Activated B cell treated with CpG ODN at 0.5 μM for 24 hours (primary cell): Measurements from ENCODE around the gene CCDC182. TPM values are rescaled to one million over a fixed set of nuclear protein-coding genes. Genes with fewer than 3 reads are reported as not detected.

ENCODE experiments used
- ATAC-seq: fragments of 200-7000 bp; cut with Tn5 transposase; one replicate; pipeline ENCODE4 v1.10.0; 2021; ENCODE audit warnings: low read depth, mild to moderate bottlenecking, moderate library complexity
- CTCF ChIA-PET: fragments of 350-600 bp; sonication (Branson Sonifier 250); formaldehyde crosslinking; loops from one replicate; lab custom pipeline; 2021; ENCODE audit warnings: antibody characterized with exemption; lab: Charles Lee
- POLR2A ChIA-PET: fragments of 350-600 bp; sonication (Branson Sonifier 250); formaldehyde crosslinking; loops from one replicate; lab custom pipeline; 2021; ENCODE audit warnings: antibody characterized with exemption; lab: Charles Lee
- DNase-seq: peaks from one replicate; pipeline ENCODE4 v3.0.0; 2022
- H3K27ac Mint-ChIP-seq: one replicate; pipeline ENCODE4 v1.8.0; 2020; ENCODE audit warnings: mixed read lengths
- H3K27me3 Mint-ChIP-seq: one replicate; pipeline ENCODE4 v1.8.0; 2021; ENCODE audit warnings: mixed read lengths
- H3K36me3 Mint-ChIP-seq: one replicate; pipeline ENCODE4 v1.8.0; 2021; ENCODE audit warnings: low read depth, mixed read lengths
- H3K4me1 Mint-ChIP-seq: one replicate; pipeline ENCODE4 v1.8.0; 2021; ENCODE audit warnings: mixed read lengths
- H3K4me3 Mint-ChIP-seq: one replicate; pipeline ENCODE4 v1.8.0; 2020; ENCODE audit warnings: mild to moderate bottlenecking, mixed read lengths
- H3K9me3 Mint-ChIP-seq: one replicate; pipeline ENCODE4 v1.8.0; 2020; ENCODE audit warnings: mixed read lengths
- intact Hi-C: fragments of 100-400 bp; cut with micrococcal nuclease; formaldehyde crosslinking; loops from one replicate; pipeline ENCODE4 v1.15.1; 2024
- total RNA-seq: library from RNA; stranded (reverse); gene quantifications from 2 replicates; pipeline ENCODE4 v1.2.3, GENCODE V29; 2022
- TF ChIP-seq, protein P1 (sequence below): fragments of 200-600 bp; IDR thresholded peaks from one replicate; pipeline ENCODE4 v1.8.0; 2022; ENCODE audit warnings: antibody characterized with exemption, mild to moderate bottlenecking

The CCDC182 gene
- total RNA-seq, 1 donor from 2014 or later, result not detected

DNA sequence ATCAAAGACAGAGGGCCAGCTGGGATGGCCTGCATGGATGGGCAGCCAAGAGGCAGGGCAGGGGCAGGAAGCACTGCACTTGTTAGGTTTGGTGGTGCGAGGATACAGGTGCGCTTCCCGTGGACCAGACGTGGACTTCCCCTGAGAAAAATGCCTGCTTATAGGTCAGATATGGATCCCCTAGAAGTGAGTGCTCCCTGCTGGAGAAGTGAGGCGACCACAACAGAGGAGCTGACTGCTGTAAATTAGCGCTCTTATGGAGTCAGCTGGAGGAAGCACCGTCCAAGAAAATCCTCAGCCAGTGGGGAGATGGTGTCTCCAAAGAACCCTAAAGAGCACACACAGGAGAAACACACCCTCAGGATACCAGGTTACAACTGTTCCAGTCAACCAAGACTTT is 27.7 kb upstream of the CCDC182 start:
- ATAC-seq, result no peak
- TF ChIP-seq, protein P1, sequence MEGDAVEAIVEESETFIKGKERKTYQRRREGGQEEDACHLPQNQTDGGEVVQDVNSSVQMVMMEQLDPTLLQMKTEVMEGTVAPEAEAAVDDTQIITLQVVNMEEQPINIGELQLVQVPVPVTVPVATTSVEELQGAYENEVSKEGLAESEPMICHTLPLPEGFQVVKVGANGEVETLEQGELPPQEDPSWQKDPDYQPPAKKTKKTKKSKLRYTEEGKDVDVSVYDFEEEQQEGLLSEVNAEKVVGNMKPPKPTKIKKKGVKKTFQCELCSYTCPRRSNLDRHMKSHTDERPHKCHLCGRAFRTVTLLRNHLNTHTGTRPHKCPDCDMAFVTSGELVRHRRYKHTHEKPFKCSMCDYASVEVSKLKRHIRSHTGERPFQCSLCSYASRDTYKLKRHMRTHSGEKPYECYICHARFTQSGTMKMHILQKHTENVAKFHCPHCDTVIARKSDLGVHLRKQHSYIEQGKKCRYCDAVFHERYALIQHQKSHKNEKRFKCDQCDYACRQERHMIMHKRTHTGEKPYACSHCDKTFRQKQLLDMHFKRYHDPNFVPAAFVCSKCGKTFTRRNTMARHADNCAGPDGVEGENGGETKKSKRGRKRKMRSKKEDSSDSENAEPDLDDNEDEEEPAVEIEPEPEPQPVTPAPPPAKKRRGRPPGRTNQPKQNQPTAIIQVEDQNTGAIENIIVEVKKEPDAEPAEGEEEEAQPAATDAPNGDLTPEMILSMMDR, result no peak
- no peak for DNase-seq
- ChIA-PET CTCF (no interaction called here), POLR2A (no interaction called here)
- intact Hi-C loops, result no loop called here
- Mint-ChIP-seq H3K9me3 (no peaks in the 10 kb centered on the region), H3K36me3 (no peaks in the 10 kb centered on the region), H3K27me3 (peaks cover 26% of the 10 kb centered on the region), H3K4me3 (no peak overlapping the region), H3K4me1 (no peaks in the 10 kb centered on the region), H3K27ac (no peak overlapping the region)

DNA sequence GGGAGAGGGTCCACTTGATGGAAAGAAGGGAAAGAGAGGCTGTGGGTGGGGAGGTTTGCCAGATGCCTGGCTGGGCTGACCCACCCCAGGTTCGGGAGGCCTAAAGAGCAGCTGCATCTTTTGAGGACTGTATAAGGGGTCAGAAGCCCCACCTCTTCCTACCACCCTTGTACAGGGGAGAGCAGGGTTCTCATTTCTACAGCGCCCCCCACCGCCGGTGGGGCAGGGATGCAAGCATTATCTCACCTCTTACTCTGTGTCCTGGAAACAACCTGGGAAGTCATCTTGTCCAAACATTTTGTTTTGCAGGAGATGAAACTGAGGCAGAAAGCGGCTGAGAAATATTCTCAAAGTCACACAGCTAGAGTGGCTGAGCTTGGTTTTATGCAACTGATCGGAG is 22.5 kb upstream of the CCDC182 start:
- TF ChIP-seq, protein P1, result no peak
- Mint-ChIP-seq H3K4me3 (no peak overlapping the region), H3K9me3 (no peaks in the 10 kb centered on the region), H3K36me3 (no peaks in the 10 kb centered on the region), H3K27ac (no peak overlapping the region), H3K4me1 (no peaks in the 10 kb centered on the region), H3K27me3 (peaks cover 6% of the 10 kb centered on the region)
- intact Hi-C loops, result no loop called here
- CTCF ChIA-PET, result no interaction called here
- ATAC-seq, result no peak
- DNase-seq, result no peak
- POLR2A ChIA-PET, result no interaction called here

DNA sequence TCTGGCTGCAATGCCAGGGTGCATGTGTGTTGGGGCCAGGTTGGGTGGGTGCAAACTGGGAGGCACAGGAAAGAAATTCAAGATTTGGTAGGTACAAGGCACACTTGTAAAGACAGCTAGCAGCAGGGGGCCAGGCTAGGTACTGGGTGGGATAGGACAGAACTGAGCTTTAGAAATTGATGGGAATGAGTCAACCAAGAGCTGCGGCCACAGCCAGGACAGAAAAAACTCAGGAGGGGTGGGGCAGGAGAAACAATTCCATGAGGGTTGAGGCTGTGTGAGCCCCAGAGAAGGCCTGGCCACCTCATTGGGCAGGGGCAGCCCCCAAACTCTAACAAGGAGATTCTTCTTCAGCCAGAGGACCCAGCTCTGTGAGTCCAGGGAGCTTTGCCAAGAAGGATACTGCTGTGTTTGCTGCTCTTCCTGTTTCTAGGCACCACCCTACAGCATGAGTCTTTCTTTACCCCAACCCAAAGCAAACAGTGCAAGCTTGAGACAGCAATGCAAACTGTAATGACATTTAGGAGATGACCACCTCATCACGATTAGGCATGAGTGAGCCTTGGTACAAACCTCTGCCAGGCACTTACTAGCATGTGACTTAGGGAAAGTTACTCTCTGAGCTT is 21.3 kb upstream of the CCDC182 start:
- H3K27me3 Mint-ChIP-seq, result peaks cover 5% of the 10 kb centered on the region
- TF ChIP-seq, protein P1, result no peak
- DNase-seq (no peak), ATAC-seq (no peak)
- H3K27ac Mint-ChIP-seq, result no peak overlapping the region
- no peaks in the 10 kb centered on the region for H3K9me3 Mint-ChIP-seq
- H3K36me3 Mint-ChIP-seq, result no peaks in the 10 kb centered on the region
- POLR2A ChIA-PET, result no interaction called here
- no peaks in the 10 kb centered on the region for H3K4me1 Mint-ChIP-seq
- H3K4me3 Mint-ChIP-seq, result no peak overlapping the region
- intact Hi-C loops, result no loop called here
- CTCF ChIA-PET, result interaction anchor here (1.2 kb wide), 1 partner anchor 19 kb away, joined by 3 read pairs; no protein-coding TSS in a partner anchor

DNA sequence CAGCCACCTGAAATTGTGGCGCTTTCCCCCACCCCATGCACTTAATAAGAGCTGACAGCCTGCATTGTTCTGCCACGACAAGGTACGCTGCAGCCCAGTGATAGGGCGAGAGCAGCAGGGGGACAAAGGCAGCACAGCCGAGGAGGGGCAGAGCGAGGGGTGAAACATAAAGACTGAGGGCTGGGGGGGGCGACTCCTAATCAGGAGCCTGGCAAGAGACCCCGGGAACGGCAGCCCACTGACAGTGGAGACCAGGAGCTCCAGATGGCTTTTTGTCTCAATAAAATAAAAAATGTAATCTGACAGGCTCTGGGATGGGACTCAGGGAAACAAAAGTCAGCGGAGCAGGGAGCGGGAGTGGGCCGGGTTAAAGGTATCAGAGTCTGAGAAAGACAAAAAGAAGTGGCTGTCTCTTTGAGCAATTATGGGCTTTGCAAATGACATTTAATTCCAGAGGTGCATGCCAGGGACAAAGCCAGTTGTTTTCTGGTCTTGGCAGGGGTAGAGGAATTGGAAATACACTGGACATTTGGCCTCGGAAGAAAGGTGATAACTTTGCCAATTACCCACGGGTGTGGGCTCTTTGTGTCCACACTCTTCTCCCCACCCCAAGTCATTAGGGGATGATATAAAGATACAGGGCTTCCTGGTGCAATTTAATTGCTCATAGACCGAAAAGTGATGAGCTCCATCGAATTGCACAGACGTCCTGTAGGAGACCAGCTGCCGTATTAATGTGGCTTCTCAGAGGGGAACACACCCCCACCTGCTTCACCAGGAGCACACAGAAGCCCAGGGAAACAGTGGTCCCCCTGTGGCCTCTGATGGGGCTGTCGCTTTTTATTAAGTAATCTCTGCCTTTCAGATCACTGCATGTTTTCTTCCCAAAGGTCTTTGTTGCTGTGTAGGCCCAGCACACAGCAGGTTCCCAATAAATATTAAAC is 17.6 kb upstream of the CCDC182 start:
- H3K9me3 Mint-ChIP-seq, result no peaks in the 10 kb centered on the region
- TF ChIP-seq, protein P1, result no peak

DNA sequence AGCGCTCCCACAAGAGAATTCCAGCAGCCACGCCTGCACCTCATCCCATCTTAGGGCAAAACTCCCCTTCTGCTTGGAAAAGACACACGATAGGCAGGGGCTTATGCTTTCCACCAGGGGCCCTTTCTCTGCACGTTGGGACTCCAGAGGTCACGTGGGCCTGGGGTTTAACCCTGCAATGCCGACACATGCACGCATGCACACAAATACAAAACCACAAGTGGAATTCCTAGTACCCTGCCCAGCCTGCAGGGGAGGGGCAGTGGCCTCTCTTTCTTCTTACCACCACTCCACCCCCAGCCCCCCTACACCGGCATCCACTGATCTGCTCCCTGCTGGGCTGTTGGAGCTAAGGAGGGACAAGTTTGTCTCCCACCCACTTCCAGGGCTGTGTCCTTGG is 16.8 kb upstream of the CCDC182 start:
- TF ChIP-seq, protein P1, result no peak
- POLR2A ChIA-PET, result no interaction called here
- no peaks in the 10 kb centered on the region for H3K36me3 Mint-ChIP-seq
- no peaks in the 10 kb centered on the region for H3K4me1 Mint-ChIP-seq
- intact Hi-C loops, result no loop called here
- no peaks in the 10 kb centered on the region for H3K9me3 Mint-ChIP-seq
- CTCF ChIA-PET, result interaction anchor here (1.1 kb wide), 1 partner anchor 22 kb away, joined by 3 read pairs; no protein-coding TSS in a partner anchor
- no peak for ATAC-seq
- no peak for DNase-seq
- H3K27me3 Mint-ChIP-seq, result peaks cover 8% of the 10 kb centered on the region
- no peak overlapping the region for H3K27ac Mint-ChIP-seq
- H3K4me3 Mint-ChIP-seq, result no peak overlapping the region

More for the DNA sequence above, 17.6 kb upstream of the CCDC182 start:
- intact Hi-C loops, result no loop called here
- ChIA-PET POLR2A (no interaction called here), CTCF (no interaction called here)
- ATAC-seq (no peak), DNase-seq (no peak)
- Mint-ChIP-seq H3K4me1 (no peaks in the 10 kb centered on the region), H3K36me3 (no peaks in the 10 kb centered on the region), H3K27ac (no peak overlapping the region), H3K4me3 (no peak overlapping the region), H3K27me3 (peaks cover 6% of the 10 kb centered on the region)
